Measurements from ENCODE around the gene CEP295NL.
A peak's percentile ranks its signal among the peaks of the same experiment; 100 is the strongest.

CEP295NL gene

GRCh38 chr17:78842881-78843565 is 60.0 kb downstream of the CEP295NL start:
- peak; percentile 40 for DNase-seq (ENCODE audit: low spot score)
- Mint-ChIP-seq H3K36me3 (ENCODE audit: low read depth) (peaks cover 10% of the 10 kb centered on the region), H3K27ac (no peak overlapping the region), H3K4me3 (no peak overlapping the region), H3K9me3 (no peaks in the 10 kb centered on the region), H3K27me3 (ENCODE audit: low read depth) (no peaks in the 10 kb centered on the region), H3K4me1 (ENCODE audit: low read depth) (peaks cover 28% of the 10 kb centered on the region)

DNA sequence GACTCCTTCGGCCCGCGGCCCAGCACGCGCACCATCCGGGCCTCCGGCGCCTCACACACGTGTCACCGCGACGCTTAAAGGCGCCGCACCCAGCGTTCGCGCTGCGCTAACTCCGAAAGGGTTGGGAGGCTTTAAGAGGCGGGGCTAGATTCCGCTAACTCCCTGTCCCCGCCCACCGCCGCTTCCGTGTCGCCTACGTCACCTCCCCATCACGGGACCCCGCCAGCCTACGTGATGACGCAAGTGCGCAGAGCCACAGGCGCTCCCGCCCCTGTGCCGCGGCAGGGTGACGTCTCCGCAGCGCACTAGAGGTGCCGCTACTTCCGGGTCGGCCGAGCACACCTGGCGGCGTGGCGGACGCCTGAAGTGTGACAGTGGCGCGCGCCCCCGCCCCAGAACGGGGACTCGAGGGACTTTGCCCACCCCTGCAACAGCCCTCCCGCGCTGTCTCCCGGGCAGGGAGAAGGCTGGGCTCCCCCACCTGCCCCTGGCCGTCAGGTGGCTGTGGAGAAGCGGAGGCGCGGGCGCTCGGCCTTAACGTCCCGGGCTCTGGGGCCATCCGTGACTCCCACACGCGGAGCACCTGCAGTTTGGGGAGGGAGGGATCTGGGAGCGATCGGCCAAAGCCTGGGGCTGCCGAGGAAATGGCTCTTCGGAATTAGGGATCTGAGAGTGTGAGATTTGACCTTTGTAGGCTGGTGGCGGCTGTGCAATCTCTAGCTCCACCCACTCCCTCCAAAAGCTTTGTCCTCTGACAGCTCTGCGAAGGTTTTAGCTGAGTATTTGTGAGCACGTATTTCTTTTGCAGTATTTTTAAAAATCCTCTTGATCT is 62.0 kb downstream of the CEP295NL start, which contains the start of gene USP36:
TSS of gene USP36 (minus strand) at position 35 of the 832 bp plus-strand sequence. CDS start 4,451 bp downstream, outside the sequence.
- Mint-ChIP-seq H3K9me3 (no peaks in the 10 kb centered on the region), H3K4me1 (ENCODE audit: low read depth) (peaks cover 30% of the 10 kb centered on the region), H3K27ac (peak within 1 kb of the TSS; percentile 96), H3K4me3 (peak within 1 kb of the TSS; percentile 95), H3K27me3 (ENCODE audit: low read depth) (no peaks in the 10 kb centered on the region), H3K36me3 (ENCODE audit: low read depth) (peaks cover 24% of the 10 kb centered on the region)
- DNase-seq (ENCODE audit: low spot score): peak; percentile 99
